HG03196 (cell line): ENCODE measurements around the gene TSTD2.
A peak's percentile ranks its signal among the peaks of the same experiment; 100 is the strongest.

Source experiments
- ATAC-seq: cut with Tn5 transposase; IDR thresholded peaks from one replicate; pipeline ENCODE4 v1.9.1; 2021; ENCODE audit not compliant: unreplicated experiment

The TSTD2 gene

GRCh38 chr9:97632985-97633858 is at the start of gene TSTD2, which contains the start of gene NCBP1:
TSTD2 (minus strand) TSS chr9:97633368; CDS start chr9:97627562, 5,806 bp downstream.
NCBP1 (plus strand) TSS chr9:97633821; CDS start chr9:97633882, 61 bp downstream.
- ATAC-seq = peak; percentile 86

DNA sequence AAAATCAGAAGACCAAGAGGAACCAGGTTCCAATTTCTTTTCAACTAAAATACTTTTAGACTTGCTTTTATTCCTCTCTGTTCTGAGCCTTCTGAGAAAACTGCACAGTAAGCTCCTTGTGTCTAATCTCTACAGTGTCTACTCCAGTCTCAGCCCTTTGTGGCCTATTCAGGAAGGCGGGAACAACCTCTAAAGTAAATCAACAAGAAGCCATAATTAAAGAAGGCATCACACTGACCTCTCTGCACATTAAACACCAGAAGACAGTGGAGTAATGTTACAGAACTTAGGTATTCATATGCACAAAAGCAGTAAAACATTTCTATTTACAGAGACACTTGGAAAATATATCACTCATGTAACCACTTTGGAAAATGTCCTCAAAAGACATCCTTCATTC is 49.1 kb upstream of the TSTD2 start:
- no peak for ATAC-seq

- ATAC-seq = no peak
Observed at GRCh38 chr9:97675655-97676054, 42.5 kb upstream of the TSTD2 start.

DNA sequence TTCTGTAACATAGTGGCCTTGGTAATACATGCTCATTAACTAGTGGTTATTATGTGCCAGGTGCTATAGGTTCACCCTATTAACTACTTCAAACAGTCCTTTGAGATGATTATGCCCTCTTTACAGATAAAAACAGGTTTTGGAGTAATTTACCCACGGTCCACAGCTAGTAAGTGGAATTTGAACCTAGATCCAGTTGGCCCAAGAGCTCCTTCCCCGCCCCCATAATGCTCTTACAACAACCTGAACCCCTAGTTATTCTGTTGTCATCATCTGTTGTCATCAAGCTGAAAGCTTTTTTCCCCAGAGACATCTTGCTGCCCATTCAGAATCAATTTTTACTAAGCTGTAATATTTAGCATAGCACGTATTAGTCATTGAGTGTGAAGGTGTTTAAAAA is 40.8 kb upstream of the TSTD2 start:
- ATAC-seq = no peak

DNA sequence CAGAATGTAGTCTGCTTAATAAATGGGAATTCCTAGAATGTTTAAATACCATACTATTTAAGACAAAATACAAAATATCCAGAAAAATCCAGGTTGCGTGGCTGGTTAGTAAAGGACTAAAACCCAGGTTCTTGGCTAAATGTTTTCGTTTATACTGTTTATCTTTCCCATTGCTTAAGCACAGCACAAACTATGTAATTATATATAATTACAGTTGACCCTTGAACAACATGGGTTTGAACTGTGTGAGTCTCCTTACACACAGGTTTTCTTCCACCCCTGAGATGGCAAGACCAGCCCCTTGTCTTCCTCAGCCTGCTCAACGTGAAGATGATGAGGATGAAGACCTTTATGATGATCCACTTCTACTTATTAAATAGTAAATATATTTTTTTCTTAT is 39.2 kb upstream of the TSTD2 start:
- no peak for ATAC-seq

GRCh38 chr9:97670586-97670985 is 37.4 kb upstream of the TSTD2 start:
- ATAC-seq = no peak

DNA sequence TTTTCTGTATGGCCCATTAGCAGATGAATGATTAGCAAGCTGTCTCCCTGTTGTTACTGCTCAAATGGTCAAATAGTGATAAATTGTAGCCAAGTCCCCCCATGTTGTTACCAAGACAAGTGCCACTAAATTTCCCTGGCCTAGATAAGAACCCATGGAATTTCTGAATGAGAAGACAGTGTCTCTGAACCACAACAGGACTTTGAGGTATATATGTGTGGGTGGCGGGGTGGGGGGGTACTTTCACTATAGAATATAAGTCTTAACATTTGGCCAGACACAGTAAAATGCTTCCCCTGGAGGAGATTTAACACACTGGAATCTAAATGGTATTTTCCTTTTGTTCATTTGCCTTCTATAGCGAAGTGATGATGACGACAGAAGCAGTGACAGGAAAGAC is 35.3 kb upstream of the TSTD2 start:
- ATAC-seq = no peak

DNA sequence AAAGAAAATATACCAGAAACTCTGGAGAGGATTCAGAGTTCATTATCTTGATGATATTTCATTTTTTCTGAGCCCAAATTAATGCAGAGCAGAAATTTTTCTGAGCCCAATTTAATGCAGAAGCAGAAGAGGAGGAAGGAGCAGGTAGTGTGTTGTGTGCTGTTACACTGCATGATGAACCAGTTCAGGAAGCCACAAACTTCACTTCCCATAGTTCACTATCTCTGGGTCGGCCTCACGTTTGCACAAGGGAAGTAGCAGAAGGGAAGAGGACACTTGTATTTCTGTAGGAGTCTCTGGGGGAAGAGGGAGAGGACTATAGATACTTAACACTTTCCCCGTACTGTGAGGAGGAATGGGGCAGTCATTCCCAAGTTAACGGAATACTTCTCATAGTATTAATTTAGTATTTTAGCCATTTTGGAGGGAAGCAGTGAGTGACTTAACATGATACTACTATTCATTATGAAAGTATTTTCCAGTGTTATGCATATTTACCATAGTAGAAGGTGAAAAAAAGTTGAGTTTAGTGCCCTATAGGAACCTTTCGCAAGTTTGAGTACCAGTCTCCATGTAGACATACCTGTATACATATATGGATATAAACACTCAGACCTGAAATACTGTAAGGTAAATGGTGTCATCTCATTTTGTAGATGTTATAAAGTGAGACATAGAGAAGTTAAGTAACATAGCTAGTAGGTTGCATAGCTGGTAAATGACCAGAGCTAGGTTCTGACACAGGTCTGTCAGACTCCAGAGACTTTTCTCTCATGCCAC is 33.9 kb upstream of the TSTD2 start:
- no peak for ATAC-seq

GRCh38 chr9:97665742-97666141 is 32.6 kb upstream of the TSTD2 start:
- no peak for ATAC-seq

DNA sequence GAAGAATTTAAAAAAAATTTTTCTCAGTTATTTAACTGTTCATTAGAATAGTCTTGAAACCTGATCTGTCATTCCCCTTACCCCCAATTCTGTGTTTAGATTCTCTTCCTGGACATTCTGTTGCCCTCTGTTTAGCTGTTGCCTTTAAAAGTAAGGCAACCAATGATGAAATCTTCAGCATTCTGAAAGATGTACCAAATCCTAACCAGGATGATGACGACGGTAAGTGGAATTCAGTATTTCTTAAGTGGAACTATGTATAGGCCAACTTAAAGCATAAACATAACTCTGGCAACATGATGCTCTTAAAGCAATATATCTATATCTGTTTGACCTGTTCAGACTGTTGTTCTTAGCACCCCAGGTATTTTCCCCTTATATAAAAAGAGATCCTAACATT is 27.7 kb upstream of the TSTD2 start:
- no peak for ATAC-seq

- no peak for ATAC-seq
Observed at GRCh38 chr9:97660340-97660739, 27.2 kb upstream of the TSTD2 start.

DNA sequence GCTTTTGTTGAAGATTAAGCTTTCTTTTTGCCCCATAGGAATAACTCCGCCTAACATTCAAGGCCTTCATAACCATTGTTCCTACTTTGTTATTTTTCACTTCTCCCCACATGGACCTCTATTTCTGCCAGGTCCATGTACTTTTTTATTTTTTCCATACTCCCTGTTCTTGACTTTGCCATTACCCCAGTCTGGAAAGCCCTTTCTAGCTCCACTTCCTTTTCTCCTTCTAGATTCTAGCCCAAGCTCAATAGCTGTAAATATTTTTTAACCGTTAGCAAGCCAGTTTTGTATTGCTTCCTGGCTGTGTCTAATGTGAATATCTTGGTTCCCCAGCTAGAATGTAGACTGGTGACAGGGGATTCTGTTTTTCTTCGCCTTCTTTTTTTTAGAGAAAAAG is 26.6 kb upstream of the TSTD2 start:
- ATAC-seq = no peak

DNA sequence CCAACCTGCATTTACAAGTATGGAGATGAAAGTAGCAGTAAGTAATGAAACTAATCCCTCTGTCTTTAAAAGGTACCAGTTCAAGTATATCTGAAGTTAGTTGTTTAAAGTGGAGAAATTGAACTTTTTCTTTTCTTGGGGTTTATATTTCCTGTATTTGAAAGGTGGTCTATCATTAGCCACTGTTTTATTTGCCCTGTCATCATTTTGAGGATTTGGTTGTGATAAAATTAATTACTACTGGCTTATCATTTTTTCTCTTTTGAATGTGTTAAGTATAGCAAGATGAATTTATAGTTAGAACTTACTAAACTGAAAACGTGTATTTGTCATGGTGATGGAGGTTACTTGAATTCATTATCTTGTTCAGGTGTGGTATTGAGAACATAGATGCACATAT is 25.5 kb upstream of the TSTD2 start:
- no peak for ATAC-seq

GRCh38 chr9:97651646-97652045 is 18.5 kb upstream of the TSTD2 start:
- no peak for ATAC-seq

DNA sequence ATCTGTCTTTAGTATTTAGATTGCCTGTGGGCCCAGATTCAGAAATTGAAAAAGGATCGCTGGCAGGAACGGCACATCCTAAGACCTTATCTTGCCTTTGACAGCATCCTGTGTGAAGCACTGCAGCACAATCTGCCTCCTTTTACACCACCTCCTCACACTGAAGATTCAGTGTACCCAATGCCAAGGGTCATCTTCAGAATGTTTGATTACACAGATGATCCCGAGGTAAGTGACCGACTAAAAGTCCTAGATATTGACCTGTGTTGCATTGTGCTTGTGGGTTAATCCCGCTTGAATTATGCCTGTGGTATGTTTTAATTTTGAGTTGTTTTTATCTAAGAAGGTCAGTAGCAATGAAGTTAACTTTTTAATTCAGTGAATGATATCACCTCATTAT is 14.8 kb upstream of the TSTD2 start:
- no peak for ATAC-seq

DNA sequence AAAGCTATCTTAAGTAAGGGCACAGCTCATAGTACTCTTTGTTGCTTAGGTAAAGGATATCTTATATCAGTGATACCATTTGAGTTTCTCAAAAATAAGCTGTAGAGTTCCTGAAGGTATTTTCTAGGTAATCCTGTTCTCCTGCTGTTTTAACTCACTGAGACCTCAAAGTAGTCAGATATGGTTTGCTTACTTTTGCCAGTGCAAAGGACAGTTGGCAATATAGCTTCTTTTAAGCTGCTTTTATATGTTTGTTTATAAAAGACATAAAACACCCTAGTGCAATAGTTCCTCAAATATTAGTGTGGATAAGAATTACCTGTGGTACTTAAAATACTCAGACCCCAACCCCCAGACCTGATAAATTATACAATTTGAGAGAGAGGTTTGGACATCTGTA is 12.6 kb upstream of the TSTD2 start:
- no peak for ATAC-seq

- ATAC-seq = no peak
Observed at GRCh38 chr9:97640325-97640724, 7.2 kb upstream of the TSTD2 start.

DNA sequence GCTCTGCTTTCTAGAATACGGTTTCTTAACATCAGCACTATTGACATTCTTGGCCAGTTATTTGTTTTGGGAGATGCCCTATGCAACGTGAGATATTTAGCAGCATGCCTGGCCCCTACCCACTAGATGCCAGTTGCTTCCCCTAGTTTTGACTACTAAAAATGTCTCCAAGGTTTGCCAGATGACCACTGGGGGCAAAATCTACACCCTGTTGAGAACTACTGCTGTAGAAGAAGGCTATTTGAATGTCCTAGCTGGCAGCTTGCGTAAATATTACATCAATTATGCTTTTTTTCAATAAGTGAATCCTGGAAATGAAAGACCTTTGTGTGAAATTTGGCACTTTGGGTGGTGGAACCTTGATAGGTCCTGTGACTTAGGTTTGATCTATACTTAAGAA is 5.5 kb upstream of the TSTD2 start:
- ATAC-seq = no peak

- no peak for ATAC-seq
Observed at GRCh38 chr9:97636903-97637302, 3.7 kb upstream of the TSTD2 start.

DNA sequence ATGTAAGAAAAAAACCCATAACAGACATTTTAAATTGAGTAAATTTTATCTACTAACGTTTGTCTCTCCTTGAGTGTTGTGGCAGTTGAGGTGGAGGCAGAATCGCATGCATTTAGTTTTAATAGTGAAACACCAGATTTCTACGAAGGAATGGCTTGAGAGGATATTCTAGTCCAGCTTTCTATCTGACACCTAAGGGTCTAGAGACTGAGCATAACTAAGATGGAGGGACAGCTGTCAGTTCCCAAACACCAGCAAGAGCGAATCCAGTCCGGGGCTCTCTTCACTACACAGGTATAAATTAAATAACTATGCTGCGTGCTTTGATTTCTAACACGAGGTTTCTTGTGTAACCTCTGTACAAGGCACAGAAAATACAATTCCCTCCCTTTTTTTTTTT is 1.9 kb upstream of the TSTD2 start:
- no peak for ATAC-seq

DNA sequence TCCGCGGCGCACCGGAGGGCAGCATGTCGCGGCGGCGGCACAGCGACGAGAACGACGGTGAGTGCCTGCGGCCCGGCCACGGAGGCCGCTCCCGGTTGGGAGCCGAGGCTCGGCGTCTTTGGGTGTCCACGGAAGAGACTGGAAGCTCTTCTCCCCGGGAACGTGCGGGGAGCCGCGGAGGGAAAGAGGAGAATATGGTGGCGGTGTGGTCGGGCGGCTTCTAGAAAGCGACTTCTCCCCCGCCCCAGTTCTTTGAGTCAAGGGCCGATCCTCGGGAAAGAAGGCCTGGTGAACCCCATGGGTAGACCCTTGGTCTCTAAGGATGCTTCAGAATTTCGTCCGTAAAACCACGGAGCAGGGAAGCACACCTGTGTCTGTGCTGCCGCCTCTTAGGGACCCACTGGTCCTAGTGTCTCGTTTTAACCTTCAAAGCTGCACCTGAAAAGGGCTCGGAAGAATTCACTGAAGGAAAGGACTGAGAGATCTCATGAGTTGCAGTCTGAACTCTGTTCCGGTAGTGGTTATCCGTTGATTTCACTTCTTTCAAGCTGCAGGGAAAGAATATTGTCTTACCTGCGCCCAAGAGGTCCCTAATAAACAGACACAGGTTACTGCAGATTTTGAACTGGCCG is 807 bp upstream of the TSTD2 start:
- ATAC-seq = no peak
